K562 (cell line): ENCODE measurements around the gene SHB. TPM values are rescaled to one million over a fixed set of nuclear protein-coding genes. Genes with fewer than 3 reads are reported as not detected.
A peak's percentile ranks its signal among the peaks of the same experiment; 100 is the strongest.

Experiments
- ARID1B ChIP-seq: fragments of 450-650 bp; IDR thresholded peaks from 2 replicates; pipeline ENCODE4 v1.6.1; 2016; ENCODE audit warnings: antibody characterized with exemption, mild to moderate bottlenecking, inconsistent platforms
- CEBPG ChIP-seq, 3 experiments: fragments of 200-800 bp in 1 of 3; sonication (Bioruptor generic) in 1 of 3; sonication (generic) in 1 of 3; formaldehyde crosslinking in 1 of 3; IDR thresholded peaks in 2 of 3; conservative IDR thresholded peaks in 1 of 3; 2 replicates each; pipeline versions ENCODE4 v1.6.1 to v1.8.0; 2016 to 2022; ENCODE audit warnings: missing compliant biosample characterization in 2 of 3, missing genetic modification characterization in 2 of 3, mild to moderate bottlenecking in 1 of 3, missing genetic modification reagents in 1 of 3
- CTBP1 ChIP-seq: fragments of 450-650 bp; IDR thresholded peaks from 2 replicates; pipeline ENCODE4 v1.6.1; 2016; ENCODE audit warnings: borderline replicate concordance
- CXXC5 ChIP-seq: fragments of 250-450 bp; sonication (Bioruptor Pico); IDR thresholded peaks from 2 replicates; pipeline ENCODE4 v1.8.0; 2022; ENCODE audit warnings: inconsistent platforms, mild to moderate bottlenecking, moderate library complexity
- DNMT1 ChIP-seq: fragments of 450-650 bp; IDR thresholded peaks from 2 replicates; pipeline ENCODE4 v1.6.1; 2016; ENCODE audit warnings: antibody characterized with exemption, mild to moderate bottlenecking
- HIVEP1 ChIP-seq: fragments of 250-450 bp; sonication (Bioruptor Pico); IDR thresholded peaks from 2 replicates; pipeline ENCODE4 v1.4.0; 2020; ENCODE audit warnings: mild to moderate bottlenecking
- HMBOX1 ChIP-seq: sonication (generic); IDR thresholded peaks from 2 replicates; pipeline ENCODE4 v1.6.1; 2016
- HNRNPK ChIP-seq: fragments of 200-400 bp; formaldehyde crosslinking; IDR thresholded peaks from one replicate; pipeline ENCODE4 v1.6.1; 2018; ENCODE audit warnings: mild to moderate bottlenecking, low read depth, low read length; ENCODE audit not compliant: poor library complexity, severe bottlenecking
- MTA1 ChIP-seq: fragments of 450-650 bp; IDR thresholded peaks from 2 replicates; pipeline ENCODE4 v1.6.1; 2017; ENCODE audit warnings: borderline replicate concordance
- NFIC ChIP-seq: fragments of 450-650 bp; IDR thresholded peaks from 2 replicates; pipeline ENCODE4 v1.6.1; 2017; ENCODE audit warnings: mild to moderate bottlenecking, inconsistent platforms
- OTX1 ChIP-seq: fragments of 450-650 bp; formaldehyde crosslinking; IDR thresholded peaks from 2 replicates; pipeline ENCODE4 v1.4.0; 2022; ENCODE audit warnings: mild to moderate bottlenecking
- PKNOX1 ChIP-seq: fragments of 450-650 bp; IDR thresholded peaks from 2 replicates; pipeline ENCODE4 v1.6.1; 2016
- RAD21 ChIP-seq, 2 experiments: fragments of 250-450 bp in 1 of 2; fragments of 450-650 bp in 1 of 2; sonication (Bioruptor Pico) in 1 of 2; formaldehyde crosslinking in 1 of 2; IDR thresholded peaks in 1 of 2; conservative IDR thresholded peaks in 1 of 2; 2 replicates each; pipeline versions ENCODE4 v1.4.0 to v1.8.0; 2020 to 2022; ENCODE audit warnings: mild to moderate bottlenecking in 2 of 2, moderate library complexity in 1 of 2
- RFX1 ChIP-seq: fragments of 450-650 bp; IDR thresholded peaks from 2 replicates; pipeline ENCODE4 v1.6.1; 2016; ENCODE audit warnings: mild to moderate bottlenecking, moderate library complexity
- SMARCA4 ChIP-seq: fragments of 450-650 bp; IDR thresholded peaks from 2 replicates; pipeline ENCODE4 v1.6.1; 2016
- ZNF140 ChIP-seq: fragments of 250-450 bp; sonication (Bioruptor Pico); IDR thresholded peaks from 2 replicates; pipeline ENCODE4 v1.8.0; 2021; ENCODE audit warnings: moderate library complexity, mild to moderate bottlenecking, inconsistent platforms
- ZNF239 ChIP-seq: fragments of 250-450 bp; sonication (Bioruptor Pico); IDR thresholded peaks from 2 replicates; pipeline ENCODE4 v1.4.0; 2020; ENCODE audit warnings: mild to moderate bottlenecking
- ZNF407 ChIP-seq: fragments of 450-650 bp; IDR thresholded peaks from 2 replicates; pipeline ENCODE4 v1.6.1; 2016; ENCODE audit warnings: low read depth
- ZNF41 ChIP-seq: fragments of 250-450 bp; sonication (Bioruptor Pico); conservative IDR thresholded peaks from 2 replicates; pipeline ENCODE4 v1.4.0; 2020; ENCODE audit warnings: mild to moderate bottlenecking
- polyA plus RNA-seq, 8 experiments: library from polyadenylated mRNA; depleted of rRNA in 4 of 8; stranded (reverse) in 5 of 8; unstranded in 3 of 8; fragments of >200 nt; fragmentation: Nextera tagmentation in 2 of 8; fragmentation: Illumina TruSeq in 1 of 8; extraction: Ambion mirVana in 2 of 8; extraction: Trizol in 1 of 8; gene quantifications; 2 replicates each; pipeline versions ENCODE4 v1.2.1 to v1.2.3, GENCODE V29; 2011 to 2014; ENCODE audit warnings: inconsistent platforms in 1 of 8, missing spikeins in 1 of 8
- total RNA-seq, 7 experiments: library from RNA; depleted of rRNA in 6 of 7; stranded (reverse); fragments of >200 nt in 6 of 7; fragmentation: Illumina TruSeq in 2 of 7; extraction: Trizol in 2 of 7; gene quantifications; 2 replicates each; pipeline versions ENCODE4 v1.2.1 to v1.2.3, GENCODE V29; 2011 to 2021; ENCODE audit warnings: low replicate concordance in 1 of 7

SHB gene
- total and polyA plus RNA-seq, 9 of the 15 experiments (the other 6 are each of a cell fraction or from before 2014, with no cell fraction given): 0.78 to 16.0 (median 5.3) TPM

GRCh38 chr9:37969130-37969529, 99.9 kb downstream of the SHB start (continued):
- no peak for TF ChIP-seq ZNF407
- TF ChIP-seq HNRNPK: no peak
- no peak for TF ChIP-seq RFX1
- 0 out of 2 replicates have a peak, but pooled peaks have one; percentile 21 for TF ChIP-seq CEBPG (CRISPR knock-in tag; IDR thresholded peaks at IDR 0.05)
- no peak for TF ChIP-seq CEBPG (tag; conservative IDR thresholded peaks at IDR 0.05 in 1 of 2, IDR thresholded peaks at IDR 0.05 in 1 of 2)
- TF ChIP-seq DNMT1: no peak
- TF ChIP-seq NFIC: peak; percentile 89
- no peak for TF ChIP-seq HIVEP1 (CRISPR knock-in tag)
- TF ChIP-seq HMBOX1: 0 out of 2 replicates have a peak, but pooled peaks have one; percentile 9
- TF ChIP-seq MTA1: no peak
- 0 out of 2 replicates have a peak, but pooled peaks have one; percentile 36 for TF ChIP-seq CTBP1
- no peak for TF ChIP-seq OTX1
- peak in 1 of 2 experiments; percentile 28; a peak in 1 of 4 replicates for TF ChIP-seq RAD21 (CRISPR knock-in tag; conservative IDR thresholded peaks at IDR 0.05 in 1 of 2, IDR thresholded peaks at IDR 0.05 in 1 of 2)
- peak; percentile 33; the same call in 1 of the 2 replicates for TF ChIP-seq PKNOX1
- TF ChIP-seq CXXC5 (CRISPR knock-in tag): peak; percentile 33; the same call in 1 of the 2 replicates
- peak; percentile 35; the same call in 1 of the 2 replicates for TF ChIP-seq ARID1B
- TF ChIP-seq ZNF140: no peak
- no peak for TF ChIP-seq ZNF41 (CRISPR knock-in tag)
- peak; percentile 33 for TF ChIP-seq ZNF239 (CRISPR knock-in tag)
- 0 out of 2 replicates have a peak, but pooled peaks have one; percentile 21 for TF ChIP-seq SMARCA4
